ENCODE results near the gene ANXA3.

Gene ANXA3

GRCh38 chr4:78520808-78521226 lies 30.8 kb upstream of the ANXA3 start:
- Histone ChIP-seq H3K27me3 (ENCODE audit: insufficient read depth, low read length) (no peaks in the 10 kb centered on the region), H3K27ac (ENCODE audit: low read depth, low read length) (peak overlapping the region; percentile 21; the same call in 1 of the 2 replicates), H3K4me1 (ENCODE audit: control insufficient read depth, insufficient read depth, low read length, unreplicated experiment) (peaks cover 11% of the 10 kb centered on the region), H2AFZ (ENCODE audit: low read length, unreplicated experiment) (no peak overlapping the region), H3K36me3 (ENCODE audit: insufficient read depth, low read length) (no peaks in the 10 kb centered on the region), H3K4me3 (ENCODE audit: low read depth, low read length) (peak overlapping the region; percentile 3; the same call in 1 of the 2 replicates), H3K79me2 (ENCODE audit: control insufficient read depth, insufficient read depth, low read length, unreplicated experiment) (no peaks in the 10 kb centered on the region)

GRCh38 chr4:78524009-78524408 lies 27.6 kb upstream of the ANXA3 start:
- Histone ChIP-seq H3K27me3 (ENCODE audit: insufficient read depth, low read length) (no peaks in the 10 kb centered on the region), H3K4me3 (ENCODE audit: low read depth, low read length) (no peak overlapping the region), H3K79me2 (ENCODE audit: control insufficient read depth, insufficient read depth, low read length, unreplicated experiment) (no peaks in the 10 kb centered on the region), H3K4me1 (ENCODE audit: control insufficient read depth, insufficient read depth, low read length, unreplicated experiment) (peaks cover 26% of the 10 kb centered on the region), H2AFZ (ENCODE audit: low read length, unreplicated experiment) (no peak overlapping the region), H3K36me3 (ENCODE audit: insufficient read depth, low read length) (no peaks in the 10 kb centered on the region), H3K27ac (ENCODE audit: low read depth, low read length) (no peak overlapping the region)

- no peak overlapping the region for H3K4me3 ChIP-seq (ENCODE audit: low read depth, low read length)
- H3K27me3 ChIP-seq (ENCODE audit: insufficient read depth, low read length) = no peaks in the 10 kb centered on the region
- no peaks in the 10 kb centered on the region for H3K36me3 ChIP-seq (ENCODE audit: insufficient read depth, low read length)
- H2AFZ ChIP-seq (ENCODE audit: low read length, unreplicated experiment) = no peak overlapping the region
- peaks cover 30% of the 10 kb centered on the region for H3K4me1 ChIP-seq (ENCODE audit: control insufficient read depth, insufficient read depth, low read length, unreplicated experiment)
- H3K27ac ChIP-seq (ENCODE audit: low read depth, low read length) = no peak overlapping the region
- no peaks in the 10 kb centered on the region for H3K79me2 ChIP-seq (ENCODE audit: control insufficient read depth, insufficient read depth, low read length, unreplicated experiment)
These were observed 26.0 kb upstream of the ANXA3 start for GRCh38 chr4:78525559-78525958.

- H2AFZ ChIP-seq (ENCODE audit: low read length, unreplicated experiment) = no peak overlapping the region
- H3K36me3 ChIP-seq (ENCODE audit: insufficient read depth, low read length) = no peaks in the 10 kb centered on the region
- peaks cover 21% of the 10 kb centered on the region for H3K4me1 ChIP-seq (ENCODE audit: control insufficient read depth, insufficient read depth, low read length, unreplicated experiment)
- H3K4me3 ChIP-seq (ENCODE audit: low read depth, low read length) = no peak overlapping the region
- H3K27me3 ChIP-seq (ENCODE audit: insufficient read depth, low read length) = no peaks in the 10 kb centered on the region
- H3K27ac ChIP-seq (ENCODE audit: low read depth, low read length) = no peak overlapping the region
- no peaks in the 10 kb centered on the region for H3K79me2 ChIP-seq (ENCODE audit: control insufficient read depth, insufficient read depth, low read length, unreplicated experiment)
These were observed 24.5 kb upstream of the ANXA3 start for GRCh38 chr4:78527103-78527502.

GRCh38 chr4:78527555-78527954 lies 24.0 kb upstream of the ANXA3 start:
- H3K27me3 ChIP-seq (ENCODE audit: insufficient read depth, low read length) = no peaks in the 10 kb centered on the region
- H3K27ac ChIP-seq (ENCODE audit: low read depth, low read length) = no peak overlapping the region
- no peak overlapping the region for H2AFZ ChIP-seq (ENCODE audit: low read length, unreplicated experiment)
- no peak overlapping the region for H3K4me3 ChIP-seq (ENCODE audit: low read depth, low read length)
- peaks cover 21% of the 10 kb centered on the region for H3K4me1 ChIP-seq (ENCODE audit: control insufficient read depth, insufficient read depth, low read length, unreplicated experiment)
- no peaks in the 10 kb centered on the region for H3K79me2 ChIP-seq (ENCODE audit: control insufficient read depth, insufficient read depth, low read length, unreplicated experiment)
- no peaks in the 10 kb centered on the region for H3K36me3 ChIP-seq (ENCODE audit: insufficient read depth, low read length)

- H3K27me3 ChIP-seq (ENCODE audit: insufficient read depth, low read length) = no peaks in the 10 kb centered on the region
- no peaks in the 10 kb centered on the region for H3K79me2 ChIP-seq (ENCODE audit: control insufficient read depth, insufficient read depth, low read length, unreplicated experiment)
- no peak overlapping the region for H3K4me3 ChIP-seq (ENCODE audit: low read depth, low read length)
- peaks cover 21% of the 10 kb centered on the region for H3K4me1 ChIP-seq (ENCODE audit: control insufficient read depth, insufficient read depth, low read length, unreplicated experiment)
- no peaks in the 10 kb centered on the region for H3K36me3 ChIP-seq (ENCODE audit: insufficient read depth, low read length)
- no peak overlapping the region for H2AFZ ChIP-seq (ENCODE audit: low read length, unreplicated experiment)
- H3K27ac ChIP-seq (ENCODE audit: low read depth, low read length) = no peak overlapping the region
These were observed 23.2 kb upstream of the ANXA3 start for GRCh38 chr4:78528327-78528726.

GRCh38 chr4:78529569-78530209 lies 21.9 kb upstream of the ANXA3 start:
- H3K27ac ChIP-seq (ENCODE audit: low read depth, low read length) = no peak overlapping the region
- H3K27me3 ChIP-seq (ENCODE audit: insufficient read depth, low read length) = no peaks in the 10 kb centered on the region
- peak overlapping the region; percentile 22 for H2AFZ ChIP-seq (ENCODE audit: low read length, unreplicated experiment)
- no peaks in the 10 kb centered on the region for H3K79me2 ChIP-seq (ENCODE audit: control insufficient read depth, insufficient read depth, low read length, unreplicated experiment)
- H3K4me3 ChIP-seq (ENCODE audit: low read depth, low read length) = no peak overlapping the region
- H3K4me1 ChIP-seq (ENCODE audit: control insufficient read depth, insufficient read depth, low read length, unreplicated experiment) = peaks cover 21% of the 10 kb centered on the region
- H3K36me3 ChIP-seq (ENCODE audit: insufficient read depth, low read length) = no peaks in the 10 kb centered on the region

- H3K27ac ChIP-seq (ENCODE audit: low read depth, low read length) = no peak overlapping the region
These were observed 19.5 kb upstream of the ANXA3 start for GRCh38 chr4:78532046-78532445.

GRCh38 chr4:78533854-78534253 lies 17.7 kb upstream of the ANXA3 start:
- Histone ChIP-seq H3K79me2 (ENCODE audit: control insufficient read depth, insufficient read depth, low read length, unreplicated experiment) (no peaks in the 10 kb centered on the region), H3K4me1 (ENCODE audit: control insufficient read depth, insufficient read depth, low read length, unreplicated experiment) (peaks cover 7% of the 10 kb centered on the region), H3K36me3 (ENCODE audit: insufficient read depth, low read length) (no peaks in the 10 kb centered on the region), H3K27ac (ENCODE audit: low read depth, low read length) (no peak overlapping the region), H2AFZ (ENCODE audit: low read length, unreplicated experiment) (no peak overlapping the region), H3K27me3 (ENCODE audit: insufficient read depth, low read length) (no peaks in the 10 kb centered on the region), H3K4me3 (ENCODE audit: low read depth, low read length) (no peak overlapping the region)

More at GRCh38 chr4:78532046-78532445, 19.5 kb upstream of the ANXA3 start:
- Histone ChIP-seq H3K4me3 (ENCODE audit: low read depth, low read length) (no peak overlapping the region), H3K4me1 (ENCODE audit: control insufficient read depth, insufficient read depth, low read length, unreplicated experiment) (peaks cover 21% of the 10 kb centered on the region), H2AFZ (ENCODE audit: low read length, unreplicated experiment) (no peak overlapping the region), H3K27me3 (ENCODE audit: insufficient read depth, low read length) (no peaks in the 10 kb centered on the region), H3K79me2 (ENCODE audit: control insufficient read depth, insufficient read depth, low read length, unreplicated experiment) (no peaks in the 10 kb centered on the region), H3K36me3 (ENCODE audit: insufficient read depth, low read length) (no peaks in the 10 kb centered on the region)

GRCh38 chr4:78534286-78534955 lies 17.1 kb upstream of the ANXA3 start:
- no peak overlapping the region for H2AFZ ChIP-seq (ENCODE audit: low read length, unreplicated experiment)
- H3K4me1 ChIP-seq (ENCODE audit: control insufficient read depth, insufficient read depth, low read length, unreplicated experiment) = peaks cover 4% of the 10 kb centered on the region
- H3K27ac ChIP-seq (ENCODE audit: low read depth, low read length) = no peak overlapping the region
- no peaks in the 10 kb centered on the region for H3K79me2 ChIP-seq (ENCODE audit: control insufficient read depth, insufficient read depth, low read length, unreplicated experiment)
- H3K4me3 ChIP-seq (ENCODE audit: low read depth, low read length) = no peak overlapping the region
- H3K36me3 ChIP-seq (ENCODE audit: insufficient read depth, low read length) = no peaks in the 10 kb centered on the region
- no peaks in the 10 kb centered on the region for H3K27me3 ChIP-seq (ENCODE audit: insufficient read depth, low read length)

GRCh38 chr4:78542373-78542772 lies 9.2 kb upstream of the ANXA3 start:
- H3K4me3 ChIP-seq (ENCODE audit: low read depth, low read length) = peak overlapping the region; percentile 2; the same call in 1 of the 2 replicates
- no peak overlapping the region for H2AFZ ChIP-seq (ENCODE audit: low read length, unreplicated experiment)
- peaks cover 35% of the 10 kb centered on the region for H3K4me1 ChIP-seq (ENCODE audit: control insufficient read depth, insufficient read depth, low read length, unreplicated experiment)
- H3K36me3 ChIP-seq (ENCODE audit: insufficient read depth, low read length) = no peaks in the 10 kb centered on the region
- H3K79me2 ChIP-seq (ENCODE audit: control insufficient read depth, insufficient read depth, low read length, unreplicated experiment) = no peaks in the 10 kb centered on the region
- peak overlapping the region; percentile 51 for H3K27ac ChIP-seq (ENCODE audit: low read depth, low read length)
- H3K27me3 ChIP-seq (ENCODE audit: insufficient read depth, low read length) = no peaks in the 10 kb centered on the region

Data from ACC112 (cell line).